Breast epithelium (tissue), 3 donors: ENCODE results near the gene CTDSPL.

Source experiments
- POLR2A ChIP-seq: fragments of 450-650 bp; IDR thresholded peaks from one replicate; pipeline ENCODE4 v1.6.1; 2016; ENCODE audit warnings: antibody characterized with exemption, mild to moderate bottlenecking, moderate library complexity
- POLR2AphosphoS5 ChIP-seq, 3 donors: sonication (generic); formaldehyde crosslinking; IDR thresholded peaks; one replicate each; pipeline ENCODE4 v1.6.1; 2017; ENCODE audit warnings: antibody characterized with exemption in 3 of 3
- TF ChIP-seq, protein P1 (sequence below), 3 donors: fragments of 450-650 bp; IDR thresholded peaks; one replicate each; pipeline ENCODE4 v1.5.1; 2016 to 2017; ENCODE audit warnings: antibody characterized with exemption in 3 of 3, mild to moderate bottlenecking in 3 of 3, moderate library complexity in 3 of 3

DNA sequence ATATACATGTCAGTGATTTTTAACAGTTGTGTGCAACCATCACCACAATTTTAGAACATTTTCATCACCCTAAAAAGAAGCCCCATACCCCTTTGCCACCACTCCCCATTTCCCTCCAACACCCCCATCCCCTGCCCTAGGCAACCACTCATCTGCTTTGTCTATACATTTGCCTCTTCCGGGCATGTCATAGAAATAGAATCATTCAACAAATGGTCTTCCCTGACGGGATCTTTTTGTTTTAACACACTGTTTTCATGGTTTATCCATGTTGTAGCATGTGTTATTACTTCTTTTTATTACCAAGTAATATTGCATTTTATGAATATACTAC lies 132.9 kb downstream of the CTDSPL start:
- TF ChIP-seq, protein P1, sequence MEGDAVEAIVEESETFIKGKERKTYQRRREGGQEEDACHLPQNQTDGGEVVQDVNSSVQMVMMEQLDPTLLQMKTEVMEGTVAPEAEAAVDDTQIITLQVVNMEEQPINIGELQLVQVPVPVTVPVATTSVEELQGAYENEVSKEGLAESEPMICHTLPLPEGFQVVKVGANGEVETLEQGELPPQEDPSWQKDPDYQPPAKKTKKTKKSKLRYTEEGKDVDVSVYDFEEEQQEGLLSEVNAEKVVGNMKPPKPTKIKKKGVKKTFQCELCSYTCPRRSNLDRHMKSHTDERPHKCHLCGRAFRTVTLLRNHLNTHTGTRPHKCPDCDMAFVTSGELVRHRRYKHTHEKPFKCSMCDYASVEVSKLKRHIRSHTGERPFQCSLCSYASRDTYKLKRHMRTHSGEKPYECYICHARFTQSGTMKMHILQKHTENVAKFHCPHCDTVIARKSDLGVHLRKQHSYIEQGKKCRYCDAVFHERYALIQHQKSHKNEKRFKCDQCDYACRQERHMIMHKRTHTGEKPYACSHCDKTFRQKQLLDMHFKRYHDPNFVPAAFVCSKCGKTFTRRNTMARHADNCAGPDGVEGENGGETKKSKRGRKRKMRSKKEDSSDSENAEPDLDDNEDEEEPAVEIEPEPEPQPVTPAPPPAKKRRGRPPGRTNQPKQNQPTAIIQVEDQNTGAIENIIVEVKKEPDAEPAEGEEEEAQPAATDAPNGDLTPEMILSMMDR (IDR thresholded peaks at IDR 0.05) = no peak
- TF ChIP-seq POLR2A = no peak
- TF ChIP-seq POLR2AphosphoS5 (IDR thresholded peaks at IDR 0.05) = no peak
